HEK293 (cell line): ENCODE measurements around the gene MYD88.

ENCODE experiments used
- BCL11A ChIP-seq: fragments of 450-650 bp; formaldehyde crosslinking; IDR thresholded peaks from 2 replicates; pipeline ENCODE4 v1.5.1; 2016; ENCODE audit warnings: low read depth, missing biosample characterization, missing genetic modification characterization
- CTCF ChIP-seq: fragments of 450-650 bp; formaldehyde crosslinking; IDR thresholded peaks from 2 replicates; pipeline ENCODE4 v1.5.1; 2016; ENCODE audit warnings: missing biosample characterization, missing genetic modification characterization
- YY1 ChIP-seq: fragments of 450-650 bp; formaldehyde crosslinking; IDR thresholded peaks from 2 replicates; pipeline ENCODE4 v1.5.1; 2018; ENCODE audit warnings: missing biosample characterization, missing genetic modification characterization
- ZNF133 ChIP-seq: fragments of 450-650 bp; formaldehyde crosslinking; IDR thresholded peaks from 2 replicates; pipeline ENCODE4 v1.5.1; 2016; ENCODE audit warnings: missing biosample characterization, missing genetic modification characterization
- ZNF776 ChIP-seq: fragments of 450-650 bp; formaldehyde crosslinking; IDR thresholded peaks from 2 replicates; pipeline ENCODE4 v1.5.0; 2017; ENCODE audit warnings: missing biosample characterization, missing genetic modification characterization, borderline replicate concordance
- ZSCAN30 ChIP-seq: fragments of 450-650 bp; IDR thresholded peaks from 2 replicates; pipeline ENCODE4 v1.5.1; 2018; ENCODE audit warnings: missing biosample characterization, mild to moderate bottlenecking, missing genetic modification characterization, moderate library complexity

DNA sequence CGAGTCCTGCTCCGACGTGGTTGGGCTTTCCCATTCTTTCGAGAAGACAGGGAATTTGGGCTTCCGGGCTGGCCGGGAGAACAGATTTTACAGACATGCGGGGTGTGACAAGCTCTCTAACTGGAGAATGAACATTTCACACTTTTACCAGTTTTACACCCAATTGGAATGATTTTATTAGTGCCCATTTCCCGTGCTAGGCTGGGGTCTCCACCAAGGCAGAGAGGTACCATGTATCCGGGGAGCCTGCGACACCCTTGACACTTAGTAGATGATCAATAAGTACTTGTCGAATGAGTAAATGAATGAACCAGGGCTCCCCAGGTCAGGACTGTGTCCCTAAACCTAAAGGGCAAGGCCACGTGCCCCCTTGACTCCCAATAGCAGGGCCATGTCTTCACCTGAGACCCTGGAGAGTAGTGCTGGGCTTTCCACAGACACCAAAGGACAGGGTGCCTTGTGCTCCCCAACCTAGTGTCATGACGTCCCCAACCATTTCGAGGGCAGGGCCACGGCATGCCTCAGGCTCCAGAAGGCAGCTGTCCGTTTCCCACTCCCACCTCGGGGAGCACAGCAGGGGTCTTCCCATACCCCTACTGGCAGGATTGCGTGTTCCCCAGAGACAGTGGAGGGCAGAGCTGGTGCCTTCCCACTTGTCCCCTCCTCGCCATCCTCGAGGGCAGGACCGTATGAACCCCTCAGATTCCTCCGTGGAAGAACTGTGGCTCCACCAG, 679 bp upstream of the MYD88 start:
- TF ChIP-seq BCL11A: no peak
- TF ChIP-seq YY1 (tag by site-specific recombination): no peak
- TF ChIP-seq ZNF133 (tag by site-specific recombination): no peak
- TF ChIP-seq CTCF: no peak
- TF ChIP-seq ZNF776 (tag by site-specific recombination): no peak
- TF ChIP-seq ZSCAN30 (tag by site-specific recombination): no peak
